HG03575 (cell line): Measurements from ENCODE around the gene BOK.

Experiments used
- ATAC-seq: cut with Tn5 transposase; IDR thresholded peaks from one replicate; pipeline ENCODE4 v1.9.1; 2021; ENCODE audit not compliant: unreplicated experiment, insufficient number of reproducible peaks, low FRiP score; ENCODE audit errors: extremely low read depth

The BOK gene

GRCh38 chr2:241535871-241536655 lies 22.5 kb upstream of the BOK start:
- ATAC-seq: no peak

GRCh38 chr2:241538838-241539615 lies 19.5 kb upstream of the BOK start:
- no peak for ATAC-seq

DNA sequence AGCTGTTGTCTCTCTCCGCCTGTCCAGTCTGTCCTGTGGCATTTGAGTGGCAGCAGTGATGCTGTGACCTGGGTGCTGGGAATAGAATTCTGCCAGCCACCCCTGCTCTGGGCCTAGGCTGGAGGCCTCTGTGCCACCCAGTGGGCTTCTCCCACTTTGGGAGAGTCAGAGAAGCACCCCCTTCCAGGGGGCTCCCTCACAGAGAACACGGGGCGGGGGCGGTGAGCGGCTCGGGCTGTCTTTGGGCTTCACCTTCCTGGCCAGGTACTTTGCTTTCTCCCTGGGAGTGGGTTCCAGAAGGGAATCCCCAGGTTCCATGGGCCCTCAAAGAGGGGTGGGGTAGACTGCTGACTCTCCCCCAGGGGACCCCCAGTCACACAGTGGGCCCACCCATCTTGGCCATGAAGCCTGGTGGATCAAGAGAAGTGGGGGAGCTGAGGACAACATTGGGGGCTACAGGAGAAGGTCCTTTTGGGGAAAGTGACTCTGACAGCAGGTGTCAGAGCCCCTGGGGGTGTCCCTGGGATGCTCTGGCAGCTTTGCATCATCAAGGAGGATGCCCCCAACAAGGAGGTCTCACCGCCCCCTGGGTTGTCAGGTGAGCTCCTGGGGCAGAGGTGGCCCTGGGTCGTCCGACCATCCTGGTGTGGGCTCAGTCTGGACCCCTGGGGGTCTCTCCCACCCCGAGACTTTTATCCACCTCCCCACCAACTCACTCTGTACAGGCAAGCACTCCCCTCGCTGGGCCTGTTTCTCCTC lies 18.8 kb upstream of the BOK start:
- ATAC-seq: no peak

GRCh38 chr2:241540401-241540770 lies 18.2 kb upstream of the BOK start:
- ATAC-seq: no peak

DNA sequence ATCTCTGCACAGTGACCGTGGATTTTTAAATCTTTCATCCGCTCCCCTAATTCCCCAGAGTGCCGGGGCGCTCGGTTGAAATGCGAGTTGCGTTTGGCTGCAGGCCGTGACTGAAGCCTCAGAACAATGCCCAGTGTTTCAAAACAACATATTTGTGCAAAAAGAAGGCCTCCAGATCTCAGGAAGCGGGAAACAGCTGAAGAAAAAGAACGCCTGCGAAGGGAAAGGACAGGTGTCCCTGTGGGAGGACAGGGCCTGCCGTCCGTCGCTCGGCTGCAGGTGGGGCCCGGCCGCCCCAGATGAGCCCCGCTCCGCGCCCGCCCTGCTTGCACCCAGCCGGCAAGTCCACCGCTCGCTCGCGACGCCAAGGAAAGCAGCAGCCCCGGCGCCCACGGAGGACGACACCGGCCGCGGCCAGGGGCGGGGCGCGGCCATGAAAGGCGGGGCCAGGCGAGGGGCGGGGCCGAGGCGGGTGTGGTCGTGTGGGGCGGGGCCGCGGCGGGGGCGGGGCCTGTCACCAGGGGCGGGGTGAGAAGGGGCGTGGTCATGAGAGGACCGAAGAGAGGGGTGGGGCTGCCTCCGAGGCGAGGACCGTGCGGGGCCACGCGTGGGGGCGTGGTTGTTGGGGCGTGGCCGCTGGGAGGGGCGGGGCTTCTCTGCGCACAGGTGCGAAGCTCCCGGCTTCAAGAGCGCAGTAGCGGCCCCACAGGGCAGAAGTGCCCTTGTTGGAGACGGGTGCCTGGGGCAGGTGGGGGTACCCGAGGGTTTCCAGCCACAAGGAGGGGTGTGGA lies 17.6 kb upstream of the BOK start:
- no peak for ATAC-seq

GRCh38 chr2:241541564-241542277 lies 16.8 kb upstream of the BOK start:
- no peak for ATAC-seq

- ATAC-seq: no peak
Measured at GRCh38 chr2:241542278-241542605, 16.3 kb upstream of the BOK start.

- no peak for ATAC-seq
Measured at GRCh38 chr2:241545106-241545505, 13.4 kb upstream of the BOK start.

GRCh38 chr2:241545523-241546473 lies 12.7 kb upstream of the BOK start:
- no peak for ATAC-seq

GRCh38 chr2:241546771-241547498 lies 11.6 kb upstream of the BOK start:
- no peak for ATAC-seq

GRCh38 chr2:241547781-241548450 lies 10.6 kb upstream of the BOK start:
- no peak for ATAC-seq

- ATAC-seq: no peak
Measured at GRCh38 chr2:241548451-241548835, 10.1 kb upstream of the BOK start.

- no peak for ATAC-seq
Measured at GRCh38 chr2:241550616-241551580, 7.6 kb upstream of the BOK start.

DNA sequence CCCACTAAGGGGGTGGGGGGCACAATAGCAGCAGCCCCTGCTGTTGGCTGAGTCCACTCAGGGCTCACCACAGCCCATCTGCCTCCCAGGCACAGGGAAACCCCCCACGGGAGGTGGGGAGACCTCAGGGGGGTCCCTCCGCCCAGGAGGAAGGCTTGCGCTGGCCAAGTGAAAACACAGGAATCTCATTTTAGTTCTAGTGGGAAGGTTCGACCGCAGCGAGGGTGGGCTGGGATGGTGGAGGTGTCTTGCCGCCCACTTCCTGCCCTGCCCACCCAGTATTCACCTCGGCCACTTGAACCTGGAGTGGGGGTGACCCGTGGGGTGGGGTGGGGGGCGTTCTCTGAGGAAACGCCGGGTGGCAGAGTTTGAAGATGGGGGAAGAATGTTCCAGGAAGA lies 6.9 kb upstream of the BOK start:
- no peak for ATAC-seq

GRCh38 chr2:241551998-241552737 lies 6.4 kb upstream of the BOK start:
- ATAC-seq: no peak
